Activated CD4-positive, CD25-positive, alpha-beta regulatory T cell (primary cell): ENCODE measurements around the gene MKRN3.
"Not testable (repeated sequence)": the region's sequence is repeated elsewhere in the genome, so short reads cannot be mapped to it uniquely, and the experiment has no call there.

ENCODE experiments used
- DNase-seq, 4 experiments: peaks; one replicate each; lab custom pipeline; 2025; lab: John Stamatoyannopoulos, UW

Gene MKRN3

GRCh38 chr15:23589012-23589411 is 23.5 kb downstream of the MKRN3 start:
- no peak for DNase-seq

GRCh38 chr15:23594252-23594770 is 28.8 kb downstream of the MKRN3 start:
- no peak for DNase-seq

- no peak for DNase-seq
Observed at GRCh38 chr15:23595368-23595767, 29.9 kb downstream of the MKRN3 start.

GRCh38 chr15:23596736-23597135 is 31.3 kb downstream of the MKRN3 start:
- no peak for DNase-seq

- not testable (repeated sequence) for DNase-seq
Observed at GRCh38 chr15:23597278-23597677, 31.8 kb downstream of the MKRN3 start.

GRCh38 chr15:23599053-23599452 is 33.6 kb downstream of the MKRN3 start:
- no peak for DNase-seq

GRCh38 chr15:23602124-23602523 is 36.6 kb downstream of the MKRN3 start:
- no peak for DNase-seq

GRCh38 chr15:23606226-23606625 is 40.8 kb downstream of the MKRN3 start:
- no peak for DNase-seq

- DNase-seq, result no peak
Observed at GRCh38 chr15:23616536-23616935, 51.1 kb downstream of the MKRN3 start.
